Hematopoietic multipotent progenitor cell treated with erythropoietin and hydrocortisone succinate and interleukin-3 and kit ligand, for 4 days (in vitro differentiated cells): ENCODE measurements around the gene ATP6V0D1.

Experiments used
- DNase-seq: peaks from one replicate; pipeline ENCODE4 v3.0.0-alpha.2; 2015

Gene ATP6V0D1

GRCh38 chr16:67390816-67391423 lies 90.0 kb downstream of the ATP6V0D1 start:
- DNase-seq = no peak

GRCh38 chr16:67389911-67390815 lies 90.8 kb downstream of the ATP6V0D1 start:
- peak; percentile 80 for DNase-seq

- DNase-seq = no peak
These were observed 92.4 kb downstream of the ATP6V0D1 start for GRCh38 chr16:67388591-67388990.

GRCh38 chr16:67388191-67388590 lies 92.8 kb downstream of the ATP6V0D1 start:
- no peak for DNase-seq
